Epithelial cell of proximal tubule (primary cell): ENCODE results near the gene MAEL. TPM values are rescaled to one million over a fixed set of nuclear protein-coding genes. Genes with fewer than 3 reads are reported as not detected.
A peak's percentile ranks its signal among the peaks of the same experiment; 100 is the strongest.

Experiments
- DNase-seq: peaks from one replicate; pipeline ENCODE4 v3.0.0-alpha.2; 2011; ENCODE audit warnings: low read depth
- H3K4me3 ChIP-seq: 2 replicates; pipeline ENCODE4 v1.5.1; 2011; ENCODE audit warnings: low read depth, mild to moderate bottlenecking, low read length
- total RNA-seq: library from RNA; depleted of rRNA; stranded (reverse); fragments of >200 nt; gene quantifications from 2 replicates; pipeline ENCODE4 v1.2.3, GENCODE V29; 2015
- TF ChIP-seq, protein P1 (sequence below): conservative IDR thresholded peaks from 2 replicates; pipeline ENCODE4 v1.5.1; 2012; ENCODE audit warnings: low read depth, mild to moderate bottlenecking, low read length

Gene MAEL
- not detected in 2 replicates for total RNA-seq

GRCh38 chr1:166988974-166989515, at the start of gene MAEL:
Gene MAEL, plus strand, starts transcription at chr1:166989280. Its CDS starts 73 bp downstream, at chr1:166989353.
- TF ChIP-seq, protein P1, sequence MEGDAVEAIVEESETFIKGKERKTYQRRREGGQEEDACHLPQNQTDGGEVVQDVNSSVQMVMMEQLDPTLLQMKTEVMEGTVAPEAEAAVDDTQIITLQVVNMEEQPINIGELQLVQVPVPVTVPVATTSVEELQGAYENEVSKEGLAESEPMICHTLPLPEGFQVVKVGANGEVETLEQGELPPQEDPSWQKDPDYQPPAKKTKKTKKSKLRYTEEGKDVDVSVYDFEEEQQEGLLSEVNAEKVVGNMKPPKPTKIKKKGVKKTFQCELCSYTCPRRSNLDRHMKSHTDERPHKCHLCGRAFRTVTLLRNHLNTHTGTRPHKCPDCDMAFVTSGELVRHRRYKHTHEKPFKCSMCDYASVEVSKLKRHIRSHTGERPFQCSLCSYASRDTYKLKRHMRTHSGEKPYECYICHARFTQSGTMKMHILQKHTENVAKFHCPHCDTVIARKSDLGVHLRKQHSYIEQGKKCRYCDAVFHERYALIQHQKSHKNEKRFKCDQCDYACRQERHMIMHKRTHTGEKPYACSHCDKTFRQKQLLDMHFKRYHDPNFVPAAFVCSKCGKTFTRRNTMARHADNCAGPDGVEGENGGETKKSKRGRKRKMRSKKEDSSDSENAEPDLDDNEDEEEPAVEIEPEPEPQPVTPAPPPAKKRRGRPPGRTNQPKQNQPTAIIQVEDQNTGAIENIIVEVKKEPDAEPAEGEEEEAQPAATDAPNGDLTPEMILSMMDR, result no peak
- no peak within 1 kb of the TSS for H3K4me3 ChIP-seq
- DNase-seq, result no peak

- TF ChIP-seq, protein P1, result no peak
Observed at GRCh38 chr1:166939741-166940375, 49.2 kb upstream of the MAEL start.

DNA sequence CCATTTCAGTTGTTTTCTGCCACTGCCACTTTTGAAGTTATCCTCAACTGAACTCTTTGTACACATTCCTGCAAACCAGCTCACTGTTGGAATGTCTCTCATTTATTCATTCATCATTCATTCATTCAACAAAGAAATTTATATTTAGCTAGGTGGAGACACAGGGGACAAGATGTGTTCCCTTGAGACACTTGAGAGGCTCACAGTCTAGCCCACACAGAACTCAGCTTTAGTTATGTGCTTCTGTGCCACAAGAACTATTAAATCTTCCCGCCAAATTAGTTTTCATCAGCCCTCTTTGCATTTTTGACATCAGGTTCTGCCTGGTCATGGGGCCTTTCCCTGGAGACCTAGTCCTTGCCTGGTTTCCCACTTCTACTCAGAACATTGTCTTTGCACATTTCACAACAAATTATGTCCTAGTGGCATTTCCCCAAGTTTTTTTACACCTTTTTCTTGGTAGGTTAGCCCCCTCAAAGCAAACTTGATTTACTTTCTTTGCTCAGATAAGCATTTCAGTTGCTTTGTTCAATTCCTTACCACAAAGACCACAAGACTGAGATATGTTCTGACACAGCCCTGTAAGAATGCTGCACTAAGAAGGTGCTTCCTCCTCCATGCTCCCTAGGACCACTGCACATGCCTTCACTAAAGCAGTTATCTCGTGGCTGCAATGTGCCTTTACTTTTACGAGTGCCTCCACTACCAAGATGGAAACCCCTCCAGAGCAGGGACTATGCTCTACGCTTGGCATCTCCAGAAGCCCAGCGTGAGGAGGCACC, 44.7 kb upstream of the MAEL start:
- no peak overlapping the region for H3K4me3 ChIP-seq

More at GRCh38 chr1:166939741-166940375, 49.2 kb upstream of the MAEL start:
- H3K4me3 ChIP-seq, result no peak overlapping the region
- no peak for DNase-seq

GRCh38 chr1:166947398-166948043, 41.6 kb upstream of the MAEL start:
- DNase-seq, result no peak
- H3K4me3 ChIP-seq, result peak overlapping the region; percentile 49
- TF ChIP-seq, protein P1, result no peak

More for the DNA sequence above, 44.7 kb upstream of the MAEL start:
- no peak for DNase-seq
- TF ChIP-seq, protein P1, result no peak

DNA sequence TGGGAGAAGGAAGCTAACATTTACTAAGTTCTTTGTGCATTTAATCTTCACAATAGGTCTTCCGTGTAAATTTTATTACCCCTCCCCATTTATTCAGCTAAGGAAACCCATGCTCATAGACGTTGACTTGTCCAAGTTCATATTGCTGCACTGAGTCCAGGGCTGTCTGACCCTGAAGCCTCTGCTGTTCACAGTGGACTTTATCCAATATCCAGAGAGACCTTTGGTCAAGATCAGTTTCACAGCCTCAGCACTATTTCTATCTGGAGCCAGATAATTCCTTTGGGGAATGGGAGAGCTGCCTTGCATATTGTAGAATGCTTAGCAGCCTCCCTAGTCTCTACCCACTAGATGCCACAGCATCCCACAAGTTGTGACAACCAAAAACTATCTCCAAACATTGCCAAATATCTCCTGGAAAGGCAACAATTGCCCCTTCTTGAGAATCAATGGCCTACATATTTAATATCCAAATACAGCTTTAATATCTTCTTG, 40.2 kb upstream of the MAEL start:
- no peak for DNase-seq
- TF ChIP-seq, protein P1, result no peak
- no peak overlapping the region for H3K4me3 ChIP-seq

DNA sequence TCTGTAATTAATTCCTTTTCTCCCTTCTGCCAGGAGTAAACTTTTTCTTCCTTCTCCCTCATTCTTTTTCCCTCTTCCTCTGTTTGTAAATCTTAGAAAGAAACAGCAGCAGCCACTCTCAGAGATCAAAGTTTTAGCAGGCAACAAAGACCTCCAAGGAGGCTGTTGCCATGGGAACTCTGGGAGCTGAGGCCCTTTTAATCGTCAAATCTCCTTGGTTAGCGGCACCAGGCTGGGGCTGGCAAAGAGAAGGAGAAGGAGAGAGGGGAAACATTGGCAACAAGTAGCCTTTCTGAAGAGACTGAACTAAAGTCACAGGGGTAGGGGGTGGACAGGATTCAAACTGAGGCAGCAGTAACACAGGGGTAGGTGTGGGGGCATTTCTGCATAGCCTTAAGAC, 38.9 kb upstream of the MAEL start:
- DNase-seq, result no peak
- TF ChIP-seq, protein P1, result no peak
- H3K4me3 ChIP-seq, result no peak overlapping the region
